ENCODE data around the gene STAG2. TPM values are rescaled to one million over a fixed set of nuclear protein-coding genes. Genes with fewer than 3 reads are reported as not detected.

Gene STAG2
- total and polyA plus RNA-seq, 2 of the 13 experiments (the other 11 are each of a cell fraction or from before 2014, with no cell fraction given) = 21.0 to 50.8 TPM

DNA sequence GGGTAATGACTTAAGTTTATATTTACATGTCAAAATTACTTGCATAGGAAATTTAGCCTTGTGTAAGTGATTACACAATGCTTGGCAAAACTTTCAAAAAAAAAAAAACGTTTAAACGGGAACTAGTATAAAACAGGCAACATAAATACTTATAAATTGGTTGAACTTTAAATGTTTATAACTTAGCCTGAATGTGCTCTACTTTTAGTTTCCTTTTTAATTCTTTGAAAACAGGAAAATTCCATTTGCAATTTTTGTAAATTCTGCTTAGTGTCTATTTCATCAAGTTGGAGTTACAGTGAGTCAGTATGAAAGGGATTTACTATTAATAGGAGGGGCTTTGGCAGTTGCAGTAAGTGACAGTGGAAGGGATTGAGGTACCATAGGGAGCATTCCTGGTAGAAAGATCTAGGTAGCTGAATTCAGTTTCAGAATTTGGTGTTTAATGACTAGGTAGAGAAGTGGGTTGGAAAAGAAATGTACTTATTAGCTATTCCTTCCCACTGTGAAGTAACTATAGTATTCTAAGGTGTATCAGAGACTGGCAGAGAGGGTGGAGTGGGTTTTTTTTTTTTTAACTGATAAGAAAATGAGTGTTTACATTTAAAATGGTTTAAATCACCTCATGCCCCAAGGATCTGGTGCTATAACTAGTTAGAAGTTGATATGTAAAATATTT, 2.8 kb downstream of the STAG2 start:
- intact Hi-C loops (cut with micrococcal nuclease; ENCODE audit: unreplicated experiment) (no loop called here), in situ Hi-C loops (cut with HindIII; ENCODE audit: extremely low pct_ligation_motif_present, low pct_unique_long_range_greater_than_20kb) (no loop called here)
- Histone ChIP-seq H3K79me2 (ENCODE audit: insufficient read depth, low read length) (peaks cover 73% of the 10 kb centered on the region), H3K4me2 (ENCODE audit: low read depth, low read length) (peak overlapping the region; percentile 65), H3K4me3 (replicated peaks in 1 of 3; ENCODE audit: insufficient read depth in 1 of 3, low read depth in 2 of 3, low read length in 3 of 3) (peak overlapping the region; percentile 54 to 77 (median 75); a peak in 3 of 6 replicates), H3K9me3 (ENCODE audit: low read length) (no peaks in the 10 kb centered on the region), H4K20me1 (ENCODE audit: insufficient read depth, low read length) (peaks cover 12% of the 10 kb centered on the region), H2AFZ (ENCODE audit: low read length) (no peak overlapping the region), H3K4me1 (ENCODE audit: insufficient read depth, low read length) (peaks cover 23% of the 10 kb centered on the region), H3K9ac (ENCODE audit: insufficient read depth, low read depth, low read length) (0 out of 2 replicates have a peak overlapping the region, but pooled peaks have one; percentile 15), H3K36me3 (replicated peaks in 1 of 2; ENCODE audit: control insufficient read depth in 1 of 2, insufficient read depth in 2 of 2, low read length in 2 of 2) (no peaks in the 10 kb centered on the region), H3K27me3 (ENCODE audit: control insufficient read depth in 1 of 2, insufficient read depth in 2 of 2, low read length in 2 of 2) (no peaks in the 10 kb centered on the region; a peak in 1 of 5 replicates), H3K27ac (ENCODE audit: extremely low read length, insufficient read depth, low read length) (peak overlapping the region; percentile 99)
- no peak for ATAC-seq
- no peak for DNase-seq (ENCODE audit: low spot score)
- ChIA-PET POLR2A (no interaction called here), CTCF (ENCODE audit: low intra/inter-chr PET ratio, low total read pairs) (no interaction called here)
- FAIRE-seq = no peak
- TF ChIP-seq ZNF354B (CRISPR knock-in tag; IDR thresholded peaks at IDR 0.05) = no peak
- 0 out of 2 replicates have a peak, but pooled peaks have one; percentile 9 for TF ChIP-seq CEBPB (IDR thresholded peaks at IDR 0.05; ENCODE audit: borderline replicate concordance, low read depth, low read length)
- TF ChIP-seq ZNF761 (CRISPR knock-in tag; conservative IDR thresholded peaks at IDR 0.05) = no peak
- no peak for TF ChIP-seq ZNF577 (CRISPR knock-in tag; IDR thresholded peaks at IDR 0.05; ENCODE audit: borderline replicate concordance, low read depth)
- TF ChIP-seq ZNF678 (CRISPR knock-in tag; IDR thresholded peaks at IDR 0.05) = no peak
- whole genome bisulfite sequencing (ENCODE audit: low lambda C conversion rate) = 0% methylated on average over 2 of the region's 2 CpGs
- no TSS peak for BruUV-seq (replicated peaks)

DNA sequence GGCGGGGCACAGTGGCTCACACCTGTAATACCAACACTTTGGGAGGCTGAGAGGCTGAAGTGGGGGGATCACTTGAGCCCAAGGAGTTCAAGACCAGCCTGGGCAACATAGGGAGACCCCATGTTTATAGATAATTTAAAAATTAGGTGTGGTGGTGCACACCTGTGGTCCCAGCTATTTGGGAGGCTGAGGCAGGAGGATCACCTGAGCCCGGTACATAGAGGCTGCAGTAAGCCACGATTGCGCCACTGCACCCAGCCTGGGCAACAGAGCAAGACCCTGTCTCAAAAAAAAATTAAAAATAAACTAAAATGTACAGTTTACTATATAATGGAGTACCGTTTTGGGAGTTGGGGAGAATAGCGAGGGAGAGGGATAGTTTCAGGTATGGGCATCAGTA, 4.2 kb downstream of the STAG2 start:
- no peak for FAIRE-seq
- Histone ChIP-seq H3K27ac (ENCODE audit: extremely low read length, insufficient read depth, low read length) (no peak overlapping the region), H4K20me1 (ENCODE audit: insufficient read depth, low read length) (peaks cover 12% of the 10 kb centered on the region), H3K36me3 (replicated peaks in 1 of 2; ENCODE audit: control insufficient read depth in 1 of 2, insufficient read depth in 2 of 2, low read length in 2 of 2) (no peaks in the 10 kb centered on the region), H3K79me2 (ENCODE audit: insufficient read depth, low read length) (peaks cover 83% of the 10 kb centered on the region), H3K27me3 (ENCODE audit: control insufficient read depth in 1 of 2, insufficient read depth in 2 of 2, low read length in 2 of 2) (no peaks in the 10 kb centered on the region; a peak in 1 of 5 replicates), H3K4me3 (replicated peaks in 1 of 3; ENCODE audit: insufficient read depth in 1 of 3, low read depth in 2 of 3, low read length in 3 of 3) (no peak overlapping the region), H2AFZ (ENCODE audit: low read length) (no peak overlapping the region), H3K9me3 (ENCODE audit: low read length) (no peaks in the 10 kb centered on the region), H3K4me2 (ENCODE audit: low read depth, low read length) (no peak overlapping the region), H3K4me1 (ENCODE audit: insufficient read depth, low read length) (peaks cover 23% of the 10 kb centered on the region), H3K9ac (ENCODE audit: insufficient read depth, low read depth, low read length) (no peak overlapping the region)
- 93% methylated on average over 6 of the region's 6 CpGs for WGBS (ENCODE audit: low lambda C conversion rate)
- TF ChIP-seq ZNF121 (CRISPR knock-in tag; IDR thresholded peaks at IDR 0.05) (peak; percentile 69), CENPX (CRISPR knock-in tag; IDR thresholded peaks at IDR 0.05) (no peak), ZNF496 (CRISPR knock-in tag; IDR thresholded peaks at IDR 0.05; ENCODE audit: insufficient replicate concordance) (no peak)
- TF ChIP-seq, protein P1, sequence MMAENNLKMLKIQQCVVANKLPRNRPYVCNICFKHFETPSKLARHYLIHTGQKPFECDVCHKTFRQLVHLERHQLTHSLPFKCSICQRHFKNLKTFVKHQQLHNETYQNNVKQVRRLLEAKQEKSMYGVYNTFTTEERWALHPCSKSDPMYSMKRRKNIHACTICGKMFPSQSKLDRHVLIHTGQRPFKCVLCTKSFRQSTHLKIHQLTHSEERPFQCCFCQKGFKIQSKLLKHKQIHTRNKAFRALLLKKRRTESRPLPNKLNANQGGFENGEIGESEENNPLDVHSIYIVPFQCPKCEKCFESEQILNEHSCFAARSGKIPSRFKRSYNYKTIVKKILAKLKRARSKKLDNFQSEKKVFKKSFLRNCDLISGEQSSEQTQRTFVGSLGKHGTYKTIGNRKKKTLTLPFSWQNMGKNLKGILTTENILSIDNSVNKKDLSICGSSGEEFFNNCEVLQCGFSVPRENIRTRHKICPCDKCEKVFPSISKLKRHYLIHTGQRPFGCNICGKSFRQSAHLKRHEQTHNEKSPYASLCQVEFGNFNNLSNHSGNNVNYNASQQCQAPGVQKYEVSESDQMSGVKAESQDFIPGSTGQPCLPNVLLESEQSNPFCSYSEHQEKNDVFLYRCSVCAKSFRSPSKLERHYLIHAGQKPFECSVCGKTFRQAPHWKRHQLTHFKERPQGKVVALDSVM (CRISPR knock-in tag; IDR thresholded peaks at IDR 0.05) = peak; percentile 53; the same call in 1 of the 2 replicates
- BruUV-seq (replicated peaks) = no TSS peak
- intact Hi-C loops (cut with micrococcal nuclease; ENCODE audit: unreplicated experiment) = no loop called here
- CTCF ChIA-PET (ENCODE audit: low intra/inter-chr PET ratio, low total read pairs) = no interaction called here
- POLR2A ChIA-PET = no interaction called here
- no peak for DNase-seq (ENCODE audit: low spot score)
- no peak for ATAC-seq
- in situ Hi-C loops (cut with HindIII; ENCODE audit: extremely low pct_ligation_motif_present, low pct_unique_long_range_greater_than_20kb) = no loop called here

All from HepG2 (cell line).